Gastrocnemius medialis (tissue), 4 donors: ENCODE results near the gene TAF3. TPM values are rescaled to one million over a fixed set of nuclear protein-coding genes. Genes with fewer than 3 reads are reported as not detected.

Source experiments
- ATAC-seq, 2 donors: fragments of 150-250 bp; one replicate each; pipeline ENCODE4 v1.9.1; 2016
- DNase-seq, 2 donors: peaks; one replicate each; pipeline ENCODE4 v3.0.0-alpha.2; 2019
- H3K27ac ChIP-seq, 4 donors: fragments of 200-600 bp; sonication (generic); 1 replicate in 1 of 4; 2 replicates in 3 of 4; pipeline ENCODE4 v1.5.1; 2016 to 2018; ENCODE audit warnings: mild to moderate bottlenecking in 2 of 4, moderate library complexity in 1 of 4
- H3K27me3 ChIP-seq, 3 donors: fragments of 200-600 bp; sonication (generic) in 2 of 3; 1 replicate in 1 of 3; 2 replicates in 2 of 3; pipeline versions ENCODE4 v1.5.1 to v1.6.0; 2016 to 2019; ENCODE audit warnings: mild to moderate bottlenecking in 1 of 3, moderate library complexity in 1 of 3
- H3K36me3 ChIP-seq, 2 donors: fragments of 200-600 bp; sonication (generic) in 1 of 2; one replicate each; pipeline ENCODE4 v1.5.1; 2017 to 2018
- H3K4me1 ChIP-seq, 2 donors: fragments of 200-600 bp; sonication (generic) in 1 of 2; one replicate each; pipeline ENCODE4 v1.5.1; 2016 to 2017; ENCODE audit warnings: mild to moderate bottlenecking in 2 of 2
- H3K4me3 ChIP-seq, 4 donors: fragments of 200-600 bp; sonication (generic) in 3 of 4; 1 replicate in 1 of 4; 2 replicates in 3 of 4; pipeline ENCODE4 v1.5.1; 2016 to 2019; ENCODE audit warnings: mild to moderate bottlenecking in 2 of 4
- H3K9me3 ChIP-seq, 3 donors: fragments of 200-600 bp; sonication (generic) in 2 of 3; 1 replicate in 1 of 3; 2 replicates in 2 of 3; pipeline ENCODE4 v1.5.1; 2016 to 2019
- POLR2A ChIP-seq, 2 donors: fragments of 450-650 bp; IDR thresholded peaks; one replicate each; pipeline ENCODE4 v1.6.1; 2017; ENCODE audit warnings: antibody characterized with exemption in 2 of 2, mild to moderate bottlenecking in 2 of 2, moderate library complexity in 2 of 2
- in situ Hi-C, 4 donors: fragments of 200-750 bp; cut with MboI; loops; one replicate each; pipeline versions ENCODE4 v1.15.0 to v1.8.0; 2017; ENCODE audit warnings: low sequenced_read_pairs in 4 of 4
- intact Hi-C: fragments of 100-400 bp; cut with DNase I; formaldehyde crosslinking; loops from one replicate; pipeline ENCODE4 v1.15.1; 2023; ENCODE audit warnings: low total_unique reads
- total RNA-seq, 4 donors: library from RNA; depleted of rRNA; stranded (reverse); fragments of >200 nt; gene quantifications; one replicate each; pipeline versions ENCODE4 v1.1.0 to v1.2.3, GENCODE V29; 2016
- TF ChIP-seq, protein P1 (sequence below), 5 experiments: fragments of 450-650 bp in 3 of 5; fragments of 200-600 bp in 2 of 5; sonication (generic) in 2 of 5; IDR thresholded peaks in 4 of 5; conservative IDR thresholded peaks in 1 of 5; 1 replicate in 4 of 5; 2 replicates in 1 of 5; pipeline ENCODE4 v1.5.1; 2016 to 2019; ENCODE audit warnings: antibody characterized with exemption in 5 of 5, mild to moderate bottlenecking in 3 of 5, moderate library complexity in 3 of 5

TAF3 gene
- total RNA-seq, 4 donors from 2014 or later, result 5.0 to 14.8 (median 9.6) TPM

DNA sequence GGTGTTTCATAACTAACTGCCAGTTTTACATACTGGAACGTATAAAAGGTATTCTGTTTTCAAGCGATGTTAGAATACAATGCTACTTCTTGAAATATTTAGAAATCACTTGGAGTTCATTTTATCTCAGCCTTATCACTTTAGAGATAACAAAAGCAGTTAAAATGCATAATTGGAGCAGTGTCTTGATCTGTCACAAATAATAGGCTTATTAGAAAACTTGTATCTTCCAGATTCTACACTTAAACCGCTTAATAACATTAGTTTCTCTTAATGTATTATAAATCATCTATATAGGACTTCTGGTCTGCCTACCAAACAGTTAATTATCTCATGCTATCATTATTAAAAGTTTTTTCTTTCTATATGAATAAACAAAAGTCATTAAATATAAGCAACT is 104.4 kb downstream of the TAF3 start:
- intact Hi-C loops, result no loop called here
- in situ Hi-C loops, result no loop called here
- Histone ChIP-seq H3K27ac (no peak overlapping the region), H3K9me3 (no peaks in the 10 kb centered on the region), H3K4me3 (no peak overlapping the region), H3K27me3 (no peaks in the 10 kb centered on the region), H3K36me3 (no peaks in the 10 kb centered on the region), H3K4me1 (no peaks in the 10 kb centered on the region)
- no peak for TF ChIP-seq POLR2A (IDR thresholded peaks at IDR 0.05)
- TF ChIP-seq, protein P1, sequence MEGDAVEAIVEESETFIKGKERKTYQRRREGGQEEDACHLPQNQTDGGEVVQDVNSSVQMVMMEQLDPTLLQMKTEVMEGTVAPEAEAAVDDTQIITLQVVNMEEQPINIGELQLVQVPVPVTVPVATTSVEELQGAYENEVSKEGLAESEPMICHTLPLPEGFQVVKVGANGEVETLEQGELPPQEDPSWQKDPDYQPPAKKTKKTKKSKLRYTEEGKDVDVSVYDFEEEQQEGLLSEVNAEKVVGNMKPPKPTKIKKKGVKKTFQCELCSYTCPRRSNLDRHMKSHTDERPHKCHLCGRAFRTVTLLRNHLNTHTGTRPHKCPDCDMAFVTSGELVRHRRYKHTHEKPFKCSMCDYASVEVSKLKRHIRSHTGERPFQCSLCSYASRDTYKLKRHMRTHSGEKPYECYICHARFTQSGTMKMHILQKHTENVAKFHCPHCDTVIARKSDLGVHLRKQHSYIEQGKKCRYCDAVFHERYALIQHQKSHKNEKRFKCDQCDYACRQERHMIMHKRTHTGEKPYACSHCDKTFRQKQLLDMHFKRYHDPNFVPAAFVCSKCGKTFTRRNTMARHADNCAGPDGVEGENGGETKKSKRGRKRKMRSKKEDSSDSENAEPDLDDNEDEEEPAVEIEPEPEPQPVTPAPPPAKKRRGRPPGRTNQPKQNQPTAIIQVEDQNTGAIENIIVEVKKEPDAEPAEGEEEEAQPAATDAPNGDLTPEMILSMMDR (IDR thresholded peaks at IDR 0.05 in 4 of 5, conservative IDR thresholded peaks at IDR 0.05 in 1 of 5), result no peak
- ATAC-seq, result no peak
- no peak for DNase-seq

DNA sequence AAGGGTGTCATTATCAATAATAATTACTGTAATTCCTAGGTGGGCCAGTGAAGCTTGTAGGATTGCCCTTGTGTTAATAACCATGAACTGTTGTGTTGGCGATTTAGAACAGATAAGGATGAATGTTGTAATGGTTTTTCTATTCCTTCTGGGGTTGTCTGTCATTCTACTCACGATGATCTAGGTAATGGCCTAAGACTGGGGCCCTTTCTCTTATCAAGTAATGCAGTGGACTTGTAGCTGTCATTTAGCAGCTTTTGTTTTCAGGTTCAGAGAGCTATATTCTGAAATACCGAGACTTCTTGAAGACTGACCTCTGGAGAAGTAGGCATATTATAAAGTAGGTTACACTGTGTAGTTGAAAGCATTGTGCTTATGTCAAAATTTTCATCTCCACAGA is 110.2 kb downstream of the TAF3 start:
- peaks cover 3 to 18% of the 10 kb centered on the region in 2 donors for H3K4me1 ChIP-seq
- no peaks in the 10 kb centered on the region for H3K36me3 ChIP-seq
- ATAC-seq (no peak), DNase-seq (no peak)
- intact Hi-C loops, result no loop called here
- H3K9me3 ChIP-seq, result no peaks in the 10 kb centered on the region
- TF ChIP-seq, protein P1 (IDR thresholded peaks at IDR 0.05 in 4 of 5, conservative IDR thresholded peaks at IDR 0.05 in 1 of 5), result no peak
- no peak for TF ChIP-seq POLR2A (IDR thresholded peaks at IDR 0.05)
- in situ Hi-C loops, result no loop called here
- H3K27ac ChIP-seq, result no peak overlapping the region
- no peak overlapping the region for H3K4me3 ChIP-seq
- H3K27me3 ChIP-seq, result no peaks in the 10 kb centered on the region

DNA sequence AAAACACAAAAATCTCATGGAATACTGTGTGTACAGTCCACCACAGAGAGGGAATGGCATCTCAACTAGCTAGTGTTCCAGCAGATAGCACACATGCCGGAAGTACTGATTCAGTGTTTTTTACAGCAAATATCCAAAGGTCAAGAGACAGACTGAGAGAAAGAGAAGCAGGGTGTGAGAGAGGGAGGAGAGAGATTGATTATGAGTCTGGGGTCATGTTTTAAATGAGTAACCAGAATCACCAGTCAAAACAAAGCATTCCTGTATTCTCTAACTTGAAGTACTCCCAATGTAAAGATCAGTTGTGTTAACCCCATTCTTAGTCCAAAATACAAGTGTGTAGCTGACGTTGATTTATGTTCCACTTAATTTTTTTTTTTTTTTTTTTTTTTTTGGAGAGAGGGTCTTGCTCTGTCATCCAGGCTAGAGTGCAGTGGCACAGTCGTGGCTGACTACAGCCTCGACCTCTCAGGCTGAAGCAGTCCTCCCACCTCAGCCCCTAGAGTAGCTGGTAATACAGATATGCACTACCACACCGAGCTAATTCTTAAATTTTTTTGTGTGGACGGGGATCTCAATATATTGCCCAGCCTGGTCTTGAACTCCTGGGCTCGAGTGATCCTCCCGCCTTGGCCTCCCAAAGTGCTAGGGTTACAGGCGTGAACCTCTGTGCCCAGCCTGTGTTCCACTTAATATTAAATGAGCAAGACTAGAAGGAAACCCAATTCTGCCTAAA is 114.2 kb downstream of the TAF3 start:
- no peaks in the 10 kb centered on the region for H3K27me3 ChIP-seq
- no peaks in the 10 kb centered on the region for H3K36me3 ChIP-seq
- H3K4me1 ChIP-seq, result peaks cover 3 to 18% of the 10 kb centered on the region in 2 donors
- no peak overlapping the region for H3K4me3 ChIP-seq
- no peaks in the 10 kb centered on the region for H3K9me3 ChIP-seq
- ATAC-seq, result no peak
- no peak for DNase-seq
- in situ Hi-C loops, result no loop called here
- TF ChIP-seq, protein P1 (IDR thresholded peaks at IDR 0.05 in 4 of 5, conservative IDR thresholded peaks at IDR 0.05 in 1 of 5), result no peak
- TF ChIP-seq POLR2A (IDR thresholded peaks at IDR 0.05), result no peak
- H3K27ac ChIP-seq, result no peak overlapping the region
- intact Hi-C loops, result no loop called here

DNA sequence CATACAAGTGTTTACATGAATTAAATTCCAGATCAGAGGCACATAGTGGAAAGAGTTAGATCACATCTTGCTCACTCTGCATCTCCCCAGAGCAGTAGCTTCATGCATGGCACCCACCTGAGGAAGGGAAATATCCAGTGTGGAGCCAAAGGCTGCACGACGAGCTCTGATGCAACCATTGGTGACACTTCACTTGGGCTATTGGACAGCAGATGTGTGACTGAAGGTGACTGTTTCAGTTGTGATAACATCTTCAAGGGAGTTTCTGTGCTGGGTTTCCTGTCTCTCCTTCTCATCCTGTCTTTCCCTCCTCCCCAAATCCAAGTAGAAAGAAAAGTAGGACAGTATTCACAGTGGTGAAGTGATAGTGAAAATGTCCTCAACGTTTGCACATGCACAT is 115.0 kb downstream of the TAF3 start:
- DNase-seq (no peak), ATAC-seq (no peak)
- TF ChIP-seq, protein P1 (IDR thresholded peaks at IDR 0.05 in 4 of 5, conservative IDR thresholded peaks at IDR 0.05 in 1 of 5), result no peak
- no peak for TF ChIP-seq POLR2A (IDR thresholded peaks at IDR 0.05)
- H3K27me3 ChIP-seq, result no peaks in the 10 kb centered on the region
- intact Hi-C loops (no loop called here), in situ Hi-C loops (no loop called here)
- no peaks in the 10 kb centered on the region for H3K36me3 ChIP-seq
- no peak overlapping the region for H3K4me3 ChIP-seq
- no peak overlapping the region for H3K27ac ChIP-seq
- H3K9me3 ChIP-seq, result no peaks in the 10 kb centered on the region
- peaks cover 3 to 18% of the 10 kb centered on the region in 2 donors for H3K4me1 ChIP-seq

DNA sequence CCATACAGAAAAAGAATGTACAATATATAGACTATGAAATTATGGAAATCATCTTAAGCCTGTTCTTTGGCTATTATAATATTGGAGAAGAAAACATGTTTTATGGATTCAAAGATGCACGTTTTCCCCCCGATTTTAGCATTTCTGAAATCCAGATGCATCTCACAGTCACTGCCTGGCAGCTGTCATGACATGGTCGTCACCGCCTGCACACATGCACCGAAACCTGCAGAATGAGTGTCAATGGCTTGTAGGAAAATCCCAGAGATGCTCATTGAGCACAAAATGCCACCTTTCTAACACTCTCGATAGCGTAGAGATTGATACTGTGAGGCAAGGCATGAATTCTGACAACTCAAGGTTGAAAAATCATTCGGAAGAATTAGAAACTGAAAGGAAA is 115.5 kb downstream of the TAF3 start:
- ATAC-seq (no peak), DNase-seq (no peak)
- Histone ChIP-seq H3K9me3 (no peaks in the 10 kb centered on the region), H3K36me3 (no peaks in the 10 kb centered on the region), H3K27me3 (no peaks in the 10 kb centered on the region), H3K4me3 (no peak overlapping the region), H3K4me1 (peaks cover 3 to 18% of the 10 kb centered on the region in 2 donors), H3K27ac (no peak overlapping the region)
- TF ChIP-seq, protein P1 (IDR thresholded peaks at IDR 0.05 in 4 of 5, conservative IDR thresholded peaks at IDR 0.05 in 1 of 5), result no peak
- TF ChIP-seq POLR2A (IDR thresholded peaks at IDR 0.05), result no peak
- intact Hi-C loops, result no loop called here
- in situ Hi-C loops, result no loop called here
